Suprapubic skin (tissue), 4 donors: ENCODE data around the gene APOC4. TPM values are rescaled to one million over a fixed set of nuclear protein-coding genes. Genes with fewer than 3 reads are reported as not detected.

Source experiments
- DNase-seq, 2 donors: peaks; one replicate each; pipeline ENCODE4 v3.0.0-alpha.2; 2019; ENCODE audit warnings: low spot score in 2 of 2
- H3K27ac ChIP-seq: fragments of 200-600 bp; sonication (generic); one replicate; pipeline ENCODE4 v1.5.1; 2019
- H3K27me3 ChIP-seq: fragments of 200-600 bp; sonication (generic); one replicate; pipeline ENCODE4 v1.5.1; 2019
- H3K36me3 ChIP-seq: fragments of 200-600 bp; sonication (generic); one replicate; pipeline ENCODE4 v1.5.1; 2019
- H3K4me1 ChIP-seq: fragments of 200-600 bp; sonication (generic); one replicate; pipeline ENCODE4 v1.5.1; 2019
- H3K4me3 ChIP-seq: fragments of 200-600 bp; sonication (generic); one replicate; pipeline ENCODE4 v1.5.1; 2019; ENCODE audit warnings: mild to moderate bottlenecking
- H3K9me3 ChIP-seq: fragments of 200-600 bp; sonication (generic); one replicate; pipeline ENCODE4 v1.5.1; 2019
- EP300 ChIP-seq: sonication (generic); formaldehyde crosslinking; IDR thresholded peaks from one replicate; pipeline ENCODE4 v1.6.1; 2017; ENCODE audit warnings: antibody characterized with exemption
- POLR2A ChIP-seq, 2 donors: fragments of 450-650 bp; IDR thresholded peaks; one replicate each; pipeline ENCODE4 v1.6.1; 2017; ENCODE audit warnings: antibody characterized with exemption in 2 of 2, mild to moderate bottlenecking in 2 of 2, moderate library complexity in 2 of 2
- POLR2AphosphoS5 ChIP-seq, 3 donors: sonication (generic); formaldehyde crosslinking; IDR thresholded peaks; one replicate each; pipeline ENCODE4 v1.6.1; 2017; ENCODE audit warnings: antibody characterized with exemption in 3 of 3
- WGBS: methylation state at CpG from one replicate; pipeline ENCODE4 v1.1.5; 2018; 5-methylcytosine and 5-hydroxymethylcytosine counted together
- total RNA-seq, 4 donors: library from RNA; depleted of rRNA; stranded (reverse); fragments of >200 nt; gene quantifications; one replicate each; pipeline ENCODE4 v1.1.0, GENCODE V29; 2016
- TF ChIP-seq, protein P1 (sequence below), 2 donors: fragments of 200-600 bp in 1 of 2; fragments of 450-650 bp in 1 of 2; sonication (generic) in 1 of 2; IDR thresholded peaks; one replicate each; pipeline ENCODE4 v1.5.1; 2016 to 2019; ENCODE audit warnings: antibody characterized with exemption in 2 of 2, mild to moderate bottlenecking in 1 of 2, moderate library complexity in 1 of 2

The APOC4 gene
- total RNA-seq, 4 donors from 2014 or later: not detected

- peaks cover 90% of the 10 kb centered on the region for H3K36me3 ChIP-seq
- no peaks in the 10 kb centered on the region for H3K27me3 ChIP-seq
- H3K4me1 ChIP-seq: peaks cover 6% of the 10 kb centered on the region
- no peak for TF ChIP-seq POLR2A (IDR thresholded peaks at IDR 0.05)
- TF ChIP-seq EP300: no peak
- TF ChIP-seq, protein P1, sequence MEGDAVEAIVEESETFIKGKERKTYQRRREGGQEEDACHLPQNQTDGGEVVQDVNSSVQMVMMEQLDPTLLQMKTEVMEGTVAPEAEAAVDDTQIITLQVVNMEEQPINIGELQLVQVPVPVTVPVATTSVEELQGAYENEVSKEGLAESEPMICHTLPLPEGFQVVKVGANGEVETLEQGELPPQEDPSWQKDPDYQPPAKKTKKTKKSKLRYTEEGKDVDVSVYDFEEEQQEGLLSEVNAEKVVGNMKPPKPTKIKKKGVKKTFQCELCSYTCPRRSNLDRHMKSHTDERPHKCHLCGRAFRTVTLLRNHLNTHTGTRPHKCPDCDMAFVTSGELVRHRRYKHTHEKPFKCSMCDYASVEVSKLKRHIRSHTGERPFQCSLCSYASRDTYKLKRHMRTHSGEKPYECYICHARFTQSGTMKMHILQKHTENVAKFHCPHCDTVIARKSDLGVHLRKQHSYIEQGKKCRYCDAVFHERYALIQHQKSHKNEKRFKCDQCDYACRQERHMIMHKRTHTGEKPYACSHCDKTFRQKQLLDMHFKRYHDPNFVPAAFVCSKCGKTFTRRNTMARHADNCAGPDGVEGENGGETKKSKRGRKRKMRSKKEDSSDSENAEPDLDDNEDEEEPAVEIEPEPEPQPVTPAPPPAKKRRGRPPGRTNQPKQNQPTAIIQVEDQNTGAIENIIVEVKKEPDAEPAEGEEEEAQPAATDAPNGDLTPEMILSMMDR (IDR thresholded peaks at IDR 0.05): no peak
- no peak for TF ChIP-seq POLR2AphosphoS5 (IDR thresholded peaks at IDR 0.05)
- 75% methylated on average over 6 of the region's 8 CpGs for WGBS
- H3K27ac ChIP-seq: no peak overlapping the region
- H3K9me3 ChIP-seq: no peaks in the 10 kb centered on the region
- H3K4me3 ChIP-seq: no peak overlapping the region
- no peak for DNase-seq
Observed at GRCh38 chr19:44897835-44898234, 44.2 kb upstream of the APOC4 start.

GRCh38 chr19:44900328-44901244 is 41.5 kb upstream of the APOC4 start:
- Histone ChIP-seq H3K27me3 (peaks cover 5% of the 10 kb centered on the region), H3K27ac (no peak overlapping the region), H3K36me3 (peaks cover 71% of the 10 kb centered on the region), H3K4me3 (no peak overlapping the region), H3K9me3 (no peaks in the 10 kb centered on the region), H3K4me1 (peaks cover 19% of the 10 kb centered on the region)
- WGBS: 94% methylated on average over 11 of the region's 19 CpGs
- TF ChIP-seq EP300 (no peak), POLR2AphosphoS5 (IDR thresholded peaks at IDR 0.05) (no peak), POLR2A (IDR thresholded peaks at IDR 0.05) (no peak)
- TF ChIP-seq, protein P1 (IDR thresholded peaks at IDR 0.05): no peak
- DNase-seq: no peak

GRCh38 chr19:44903216-44903601 is 38.8 kb upstream of the APOC4 start:
- TF ChIP-seq, protein P1 (IDR thresholded peaks at IDR 0.05): no peak
- no peak for TF ChIP-seq POLR2A (IDR thresholded peaks at IDR 0.05)
- no peak for TF ChIP-seq EP300
- 78% methylated on average over 13 of the region's 15 CpGs for WGBS

GRCh38 chr19:44903602-44904425 is 38.2 kb upstream of the APOC4 start:
- Histone ChIP-seq H3K27ac (no peak overlapping the region), H3K4me1 (peaks cover 37% of the 10 kb centered on the region), H3K9me3 (no peaks in the 10 kb centered on the region), H3K27me3 (peaks cover 9% of the 10 kb centered on the region), H3K4me3 (no peak overlapping the region), H3K36me3 (peaks cover 45% of the 10 kb centered on the region)
- DNase-seq: peak in 1 of 2 donors; percentile 87
- 2% methylated on average over 14 of the region's 24 CpGs for WGBS
- TF ChIP-seq, protein P1 (IDR thresholded peaks at IDR 0.05): peak; percentile 97 to 99
- no peak for TF ChIP-seq POLR2A (IDR thresholded peaks at IDR 0.05)
- no peak for TF ChIP-seq POLR2AphosphoS5 (IDR thresholded peaks at IDR 0.05)
- no peak for TF ChIP-seq EP300

More at GRCh38 chr19:44903216-44903601, 38.8 kb upstream of the APOC4 start:
- H3K9me3 ChIP-seq: no peaks in the 10 kb centered on the region
- no peak overlapping the region for H3K27ac ChIP-seq
- DNase-seq: no peak
- peaks cover 37% of the 10 kb centered on the region for H3K4me1 ChIP-seq
- H3K27me3 ChIP-seq: peaks cover 9% of the 10 kb centered on the region
- H3K36me3 ChIP-seq: peaks cover 45% of the 10 kb centered on the region
- no peak overlapping the region for H3K4me3 ChIP-seq
